SJCRH30 (cell line): ENCODE results near the gene BAG2. TPM values are rescaled to one million over a fixed set of nuclear protein-coding genes. Genes with fewer than 3 reads are reported as not detected.

Experiments used
- DNase-seq, 2 experiments: peaks; one replicate each; pipeline ENCODE4 v3.0.0-alpha.2; 2015 to 2020
- H3K27ac ChIP-seq: fragments of 250-450 bp; sonication (Bioruptor Pico); 2 replicates; pipeline ENCODE4 v1.5.1; 2020; ENCODE audit warnings: mild to moderate bottlenecking, moderate library complexity
- H3K27me3 ChIP-seq: fragments of 250-450 bp; sonication (Bioruptor Pico); 2 replicates; pipeline ENCODE4 v1.5.1; 2020; ENCODE audit warnings: mild to moderate bottlenecking, moderate library complexity
- H3K36me3 ChIP-seq: fragments of 250-450 bp; sonication (Bioruptor Pico); 2 replicates; pipeline ENCODE4 v1.5.1; 2020; ENCODE audit warnings: mild to moderate bottlenecking, moderate library complexity
- H3K4me1 ChIP-seq: fragments of 250-450 bp; sonication (Bioruptor Pico); 2 replicates; pipeline ENCODE4 v1.5.1; 2020; ENCODE audit warnings: mild to moderate bottlenecking, moderate library complexity
- H3K4me3 ChIP-seq: fragments of 250-450 bp; sonication (Bioruptor Pico); 2 replicates; pipeline ENCODE4 v1.5.1; 2020; ENCODE audit warnings: mild to moderate bottlenecking, moderate library complexity
- H3K9me3 ChIP-seq: fragments of 250-450 bp; sonication (Bioruptor Pico); replicated peaks from 2 replicates; pipeline ENCODE4 v1.5.1; 2020; ENCODE audit warnings: mild to moderate bottlenecking, moderate library complexity
- total RNA-seq: library from RNA; depleted of rRNA; stranded (reverse); fragments of >200 nt; shearing (Covaris generic); gene quantifications from 2 replicates; pipeline ENCODE4 v1.2.3, GENCODE V29; 2014; rRNA removed

The BAG2 gene
- total RNA-seq: 4.6 and 4.8 TPM in 2 replicates

GRCh38 chr6:57172136-57173055 lies at the start of gene BAG2:
Gene BAG2, plus strand, starts transcription at chr6:57172326. Its CDS starts 372 bp downstream, at chr6:57172698.
- Histone ChIP-seq H3K9me3 (no peaks in the 10 kb centered on the region), H3K27me3 (no peaks in the 10 kb centered on the region), H3K27ac (peak within 1 kb of the TSS; percentile 84), H3K36me3 (peaks cover 6% of the 10 kb centered on the region; the same call in 1 of the 2 replicates), H3K4me3 (peak within 1 kb of the TSS; percentile 78), H3K4me1 (peaks cover 8% of the 10 kb centered on the region)
- DNase-seq: peak; percentile 88 to 89

- no peak overlapping the region for H3K27ac ChIP-seq
- 0 out of 2 replicates have a peak, but pooled peaks cover 3% of the 10 kb centered on the region for H3K9me3 ChIP-seq
- no peak for DNase-seq
- no peaks in the 10 kb centered on the region for H3K4me1 ChIP-seq
- no peaks in the 10 kb centered on the region for H3K27me3 ChIP-seq
- no peaks in the 10 kb centered on the region; the same call in 1 of the 2 replicates for H3K36me3 ChIP-seq
- no peak overlapping the region for H3K4me3 ChIP-seq
Measured at GRCh38 chr6:57123111-57123510, 49.0 kb upstream of the BAG2 start.

GRCh38 chr6:57127763-57128162 lies 44.4 kb upstream of the BAG2 start:
- no peaks in the 10 kb centered on the region for H3K27me3 ChIP-seq
- DNase-seq: no peak
- H3K4me1 ChIP-seq: no peaks in the 10 kb centered on the region
- H3K36me3 ChIP-seq: no peaks in the 10 kb centered on the region
- H3K4me3 ChIP-seq: no peak overlapping the region
- H3K27ac ChIP-seq: no peak overlapping the region
- H3K9me3 ChIP-seq: no peaks in the 10 kb centered on the region

DNA sequence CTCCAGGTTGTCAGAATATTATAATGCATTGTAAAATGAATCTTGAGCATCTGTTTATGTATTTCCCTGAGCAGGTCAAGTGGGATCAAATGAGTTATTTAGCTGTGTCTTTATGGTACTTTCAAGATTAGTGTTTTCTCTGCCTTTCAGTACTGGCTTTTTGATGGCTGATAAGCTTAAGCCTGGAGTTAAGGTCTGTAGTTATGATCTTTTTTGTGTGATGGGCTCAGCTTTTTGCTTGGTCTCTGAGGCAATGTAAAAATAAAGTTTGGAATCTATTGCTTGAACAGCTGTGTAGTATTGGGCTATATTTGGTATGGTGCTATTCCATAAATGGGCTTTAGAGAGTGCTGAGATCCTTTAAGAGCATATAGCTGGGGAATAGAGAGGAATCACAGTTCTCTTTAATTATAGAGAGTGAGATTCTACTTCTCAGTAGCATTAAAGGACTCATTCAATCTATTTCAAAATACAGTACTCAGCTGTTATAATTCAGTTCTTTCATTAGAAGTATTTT lies 41.4 kb upstream of the BAG2 start:
- no peak for DNase-seq
- H3K36me3 ChIP-seq: peaks cover 14% of the 10 kb centered on the region
- no peak overlapping the region for H3K27ac ChIP-seq
- H3K9me3 ChIP-seq: no peaks in the 10 kb centered on the region
- H3K4me1 ChIP-seq: no peaks in the 10 kb centered on the region
- H3K27me3 ChIP-seq: no peaks in the 10 kb centered on the region
- no peak overlapping the region for H3K4me3 ChIP-seq

DNA sequence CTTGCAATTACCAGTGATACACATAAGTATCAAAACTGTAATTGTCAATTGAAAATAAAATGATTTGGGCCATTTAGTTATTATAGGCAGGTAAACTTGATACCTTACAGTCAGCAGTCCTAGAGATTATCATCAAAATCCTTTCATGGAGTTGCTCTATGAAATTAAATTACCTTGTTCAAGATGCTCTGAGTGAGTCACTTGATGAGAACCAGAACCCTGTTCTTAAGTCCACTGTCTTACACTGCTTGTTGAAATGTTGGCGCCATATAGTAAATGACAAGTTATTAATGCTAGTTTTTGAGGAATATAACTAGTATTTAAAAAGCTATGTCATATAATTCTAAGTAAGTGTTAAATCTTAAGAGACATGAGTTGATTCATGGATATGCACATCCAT lies 37.2 kb upstream of the BAG2 start:
- no peaks in the 10 kb centered on the region for H3K27me3 ChIP-seq
- no peak for DNase-seq
- H3K36me3 ChIP-seq: peaks cover 22% of the 10 kb centered on the region
- no peaks in the 10 kb centered on the region for H3K4me1 ChIP-seq
- H3K4me3 ChIP-seq: no peak overlapping the region
- no peaks in the 10 kb centered on the region for H3K9me3 ChIP-seq
- no peak overlapping the region for H3K27ac ChIP-seq

DNA sequence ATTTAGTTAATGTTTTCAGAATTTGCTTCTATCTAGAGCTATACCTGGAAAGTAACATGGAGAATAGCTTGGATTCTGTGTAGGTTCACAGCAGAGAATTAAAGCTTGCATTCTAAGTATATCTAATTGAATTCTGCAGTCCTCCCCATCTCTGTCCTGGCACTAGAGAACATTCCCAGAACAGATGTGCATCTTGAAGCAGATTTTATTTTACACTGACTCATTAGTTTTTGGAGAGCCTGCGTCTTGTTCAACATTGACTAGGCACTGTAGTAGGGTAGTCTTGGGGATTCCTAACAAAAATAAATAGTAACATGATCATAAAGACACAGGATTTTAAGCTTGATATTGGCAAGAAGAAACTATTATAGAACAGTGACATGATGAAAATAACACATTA lies 36.2 kb upstream of the BAG2 start:
- Histone ChIP-seq H3K9me3 (no peaks in the 10 kb centered on the region), H3K4me1 (no peaks in the 10 kb centered on the region), H3K27ac (no peak overlapping the region), H3K4me3 (no peak overlapping the region), H3K27me3 (no peaks in the 10 kb centered on the region), H3K36me3 (peaks cover 22% of the 10 kb centered on the region)
- no peak for DNase-seq

- Histone ChIP-seq H3K27me3 (no peaks in the 10 kb centered on the region), H3K36me3 (peaks cover 22% of the 10 kb centered on the region), H3K27ac (no peak overlapping the region), H3K4me3 (no peak overlapping the region), H3K4me1 (no peaks in the 10 kb centered on the region), H3K9me3 (no peaks in the 10 kb centered on the region)
- no peak for DNase-seq
Measured at GRCh38 chr6:57137350-57137749, 34.8 kb upstream of the BAG2 start.

- Histone ChIP-seq H3K27me3 (no peaks in the 10 kb centered on the region), H3K27ac (no peak overlapping the region), H3K4me3 (no peak overlapping the region), H3K4me1 (no peaks in the 10 kb centered on the region), H3K36me3 (peaks cover 22% of the 10 kb centered on the region), H3K9me3 (no peaks in the 10 kb centered on the region)
- no peak for DNase-seq
Measured at GRCh38 chr6:57138026-57138425, 34.1 kb upstream of the BAG2 start.

- no peaks in the 10 kb centered on the region for H3K9me3 ChIP-seq
- peaks cover 12% of the 10 kb centered on the region for H3K36me3 ChIP-seq
- DNase-seq: no peak
- no peaks in the 10 kb centered on the region for H3K4me1 ChIP-seq
- H3K27ac ChIP-seq: no peak overlapping the region
- H3K27me3 ChIP-seq: no peaks in the 10 kb centered on the region
- H3K4me3 ChIP-seq: no peak overlapping the region
Measured at GRCh38 chr6:57141451-57142177, 30.5 kb upstream of the BAG2 start.

DNA sequence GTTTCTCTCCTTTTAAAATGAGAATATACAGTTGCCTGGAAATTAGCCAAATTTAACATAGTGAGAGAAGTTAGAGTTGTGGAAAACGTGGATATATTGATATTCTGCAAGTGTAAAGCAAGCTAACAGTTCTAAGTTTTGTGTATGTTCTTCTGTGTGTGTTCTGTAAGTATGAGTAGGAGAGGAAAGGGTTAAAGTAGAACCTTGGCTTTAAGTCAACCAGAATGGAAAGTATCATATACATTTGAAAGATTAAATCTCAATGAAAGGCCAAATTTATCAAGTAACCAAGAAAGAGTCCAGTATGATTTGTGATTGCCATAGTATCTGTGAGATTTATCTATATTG lies 30.0 kb upstream of the BAG2 start:
- H3K36me3 ChIP-seq: peaks cover 12% of the 10 kb centered on the region
- H3K27me3 ChIP-seq: no peaks in the 10 kb centered on the region
- no peaks in the 10 kb centered on the region for H3K9me3 ChIP-seq
- no peak for DNase-seq
- H3K4me1 ChIP-seq: no peaks in the 10 kb centered on the region
- no peak overlapping the region for H3K27ac ChIP-seq
- no peak overlapping the region for H3K4me3 ChIP-seq

GRCh38 chr6:57143690-57144089 lies 28.4 kb upstream of the BAG2 start:
- H3K27me3 ChIP-seq: no peaks in the 10 kb centered on the region
- H3K36me3 ChIP-seq: peaks cover 10% of the 10 kb centered on the region
- H3K27ac ChIP-seq: no peak overlapping the region
- DNase-seq: no peak
- H3K9me3 ChIP-seq: no peaks in the 10 kb centered on the region
- H3K4me3 ChIP-seq: no peak overlapping the region
- no peaks in the 10 kb centered on the region for H3K4me1 ChIP-seq

DNA sequence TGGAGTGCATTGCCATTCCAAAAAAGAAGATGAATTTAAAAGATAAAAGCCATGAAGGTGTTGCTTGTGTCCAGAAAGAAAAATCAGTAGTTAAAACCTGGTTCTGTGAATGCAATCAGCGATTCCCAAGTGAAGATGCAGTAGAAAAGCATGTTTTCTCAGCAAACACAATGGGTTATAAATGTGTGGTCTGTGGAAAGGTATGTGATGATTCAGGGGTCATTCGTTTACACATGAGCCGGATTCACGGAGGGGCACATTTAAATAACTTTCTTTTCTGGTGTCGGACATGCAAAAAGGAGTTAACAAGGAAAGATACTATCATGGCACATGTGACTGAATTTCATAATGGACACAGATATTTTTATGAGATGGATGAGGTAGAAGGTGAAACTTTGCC lies 24.7 kb upstream of the BAG2 start:
- H3K9me3 ChIP-seq: no peaks in the 10 kb centered on the region
- H3K4me1 ChIP-seq: no peaks in the 10 kb centered on the region
- H3K27ac ChIP-seq: no peak overlapping the region
- H3K36me3 ChIP-seq: peaks cover 17% of the 10 kb centered on the region
- H3K4me3 ChIP-seq: no peak overlapping the region
- H3K27me3 ChIP-seq: no peaks in the 10 kb centered on the region
- no peak for DNase-seq

- Histone ChIP-seq H3K4me3 (no peak overlapping the region), H3K4me1 (no peaks in the 10 kb centered on the region), H3K27me3 (no peaks in the 10 kb centered on the region), H3K9me3 (no peaks in the 10 kb centered on the region), H3K27ac (no peak overlapping the region), H3K36me3 (peaks cover 17% of the 10 kb centered on the region)
- DNase-seq: no peak
Measured at GRCh38 chr6:57147955-57148858, 23.9 kb upstream of the BAG2 start.

GRCh38 chr6:57158658-57159057 lies 13.5 kb upstream of the BAG2 start:
- Histone ChIP-seq H3K9me3 (no peaks in the 10 kb centered on the region), H3K4me3 (no peak overlapping the region), H3K27me3 (no peaks in the 10 kb centered on the region), H3K27ac (no peak overlapping the region), H3K36me3 (peaks cover 7% of the 10 kb centered on the region), H3K4me1 (no peaks in the 10 kb centered on the region)
- DNase-seq: no peak
